Choroid plexus epithelial cell (primary cell): ENCODE data around the gene DEGS2.

Source experiments
- DNase-seq: peaks from one replicate; pipeline ENCODE4 v3.0.0-alpha.2; 2010; ENCODE audit warnings: low read depth
- H3K4me3 ChIP-seq: 2 replicates; pipeline ENCODE4 v1.5.1; 2011; ENCODE audit warnings: low read depth, mild to moderate bottlenecking, control low read depth, low read length, moderate library complexity
- CTCF ChIP-seq: conservative IDR thresholded peaks from 2 replicates; pipeline ENCODE4 v1.5.1; 2011; ENCODE audit warnings: low read depth, mild to moderate bottlenecking, control low read depth, inconsistent platforms, low read length, moderate library complexity

The DEGS2 gene

GRCh38 chr14:100145682-100146464 is 13.6 kb downstream of the DEGS2 start:
- H3K4me3 ChIP-seq, result no peak overlapping the region
- no peak for TF ChIP-seq CTCF
- DNase-seq, result no peak

- no peak for DNase-seq
- H3K4me3 ChIP-seq, result no peak overlapping the region
- no peak for TF ChIP-seq CTCF
Observed at GRCh38 chr14:100144996-100145646, 14.3 kb downstream of the DEGS2 start.

DNA sequence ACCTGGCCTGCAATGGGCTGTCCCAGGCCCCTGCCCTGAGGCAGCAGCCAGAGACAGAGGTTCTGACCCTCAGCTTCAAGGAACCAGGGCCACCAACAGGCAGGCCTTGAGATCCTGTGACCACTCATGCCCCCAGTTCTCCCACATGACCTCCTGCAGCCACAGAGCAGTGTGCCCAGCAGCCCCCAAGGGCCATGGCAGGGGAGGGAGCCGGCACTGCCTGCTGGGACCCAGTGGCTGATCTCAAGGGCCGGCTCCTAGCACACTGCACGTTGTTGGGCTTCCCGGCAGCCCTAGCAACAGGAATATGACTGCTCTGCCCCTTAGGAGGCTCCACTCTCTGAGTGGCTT is 14.8 kb downstream of the DEGS2 start:
- no peak overlapping the region for H3K4me3 ChIP-seq
- no peak for TF ChIP-seq CTCF
- DNase-seq, result no peak

- H3K4me3 ChIP-seq, result no peak overlapping the region
- no peak for DNase-seq
- no peak for TF ChIP-seq CTCF
Observed at GRCh38 chr14:100143934-100144333, 15.5 kb downstream of the DEGS2 start.

- DNase-seq, result no peak
- TF ChIP-seq CTCF, result no peak
- no peak overlapping the region for H3K4me3 ChIP-seq
Observed at GRCh38 chr14:100143523-100143922, 15.9 kb downstream of the DEGS2 start.

GRCh38 chr14:100142073-100143040 is 17.1 kb downstream of the DEGS2 start:
- DNase-seq, result peak; percentile 26
- no peak overlapping the region for H3K4me3 ChIP-seq
- peak; percentile 3 for TF ChIP-seq CTCF
